GM12872 (cell line): ENCODE data around the gene CERS2.

ENCODE experiments used
- TF ChIP-seq, protein P1 (sequence below): IDR thresholded peaks from 3 replicates; pipeline ENCODE4 v1.5.1; 2011; ENCODE audit warnings: low read depth, mild to moderate bottlenecking, low read length, moderate library complexity; ENCODE audit not compliant: insufficient read depth

CERS2 gene

DNA sequence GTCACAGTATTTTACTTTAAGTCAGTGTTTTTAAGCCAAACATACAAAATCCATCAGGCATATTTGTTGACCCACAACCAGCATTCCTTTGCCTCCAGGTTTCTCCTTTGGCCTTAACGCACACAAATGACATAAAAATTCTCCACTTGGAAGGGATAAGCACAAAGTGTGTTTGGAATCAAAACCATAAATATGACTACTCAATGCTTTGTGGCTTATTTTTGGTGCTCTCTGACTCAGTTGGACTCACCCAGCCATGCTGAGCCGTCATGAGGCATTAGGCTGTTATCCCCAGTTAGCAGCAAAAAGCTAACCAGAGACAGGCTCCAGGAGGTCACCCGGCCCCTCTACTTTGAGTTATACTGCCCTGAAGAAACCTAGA is 34.6 kb upstream of the CERS2 start:
- TF ChIP-seq, protein P1, sequence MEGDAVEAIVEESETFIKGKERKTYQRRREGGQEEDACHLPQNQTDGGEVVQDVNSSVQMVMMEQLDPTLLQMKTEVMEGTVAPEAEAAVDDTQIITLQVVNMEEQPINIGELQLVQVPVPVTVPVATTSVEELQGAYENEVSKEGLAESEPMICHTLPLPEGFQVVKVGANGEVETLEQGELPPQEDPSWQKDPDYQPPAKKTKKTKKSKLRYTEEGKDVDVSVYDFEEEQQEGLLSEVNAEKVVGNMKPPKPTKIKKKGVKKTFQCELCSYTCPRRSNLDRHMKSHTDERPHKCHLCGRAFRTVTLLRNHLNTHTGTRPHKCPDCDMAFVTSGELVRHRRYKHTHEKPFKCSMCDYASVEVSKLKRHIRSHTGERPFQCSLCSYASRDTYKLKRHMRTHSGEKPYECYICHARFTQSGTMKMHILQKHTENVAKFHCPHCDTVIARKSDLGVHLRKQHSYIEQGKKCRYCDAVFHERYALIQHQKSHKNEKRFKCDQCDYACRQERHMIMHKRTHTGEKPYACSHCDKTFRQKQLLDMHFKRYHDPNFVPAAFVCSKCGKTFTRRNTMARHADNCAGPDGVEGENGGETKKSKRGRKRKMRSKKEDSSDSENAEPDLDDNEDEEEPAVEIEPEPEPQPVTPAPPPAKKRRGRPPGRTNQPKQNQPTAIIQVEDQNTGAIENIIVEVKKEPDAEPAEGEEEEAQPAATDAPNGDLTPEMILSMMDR, result no peak

DNA sequence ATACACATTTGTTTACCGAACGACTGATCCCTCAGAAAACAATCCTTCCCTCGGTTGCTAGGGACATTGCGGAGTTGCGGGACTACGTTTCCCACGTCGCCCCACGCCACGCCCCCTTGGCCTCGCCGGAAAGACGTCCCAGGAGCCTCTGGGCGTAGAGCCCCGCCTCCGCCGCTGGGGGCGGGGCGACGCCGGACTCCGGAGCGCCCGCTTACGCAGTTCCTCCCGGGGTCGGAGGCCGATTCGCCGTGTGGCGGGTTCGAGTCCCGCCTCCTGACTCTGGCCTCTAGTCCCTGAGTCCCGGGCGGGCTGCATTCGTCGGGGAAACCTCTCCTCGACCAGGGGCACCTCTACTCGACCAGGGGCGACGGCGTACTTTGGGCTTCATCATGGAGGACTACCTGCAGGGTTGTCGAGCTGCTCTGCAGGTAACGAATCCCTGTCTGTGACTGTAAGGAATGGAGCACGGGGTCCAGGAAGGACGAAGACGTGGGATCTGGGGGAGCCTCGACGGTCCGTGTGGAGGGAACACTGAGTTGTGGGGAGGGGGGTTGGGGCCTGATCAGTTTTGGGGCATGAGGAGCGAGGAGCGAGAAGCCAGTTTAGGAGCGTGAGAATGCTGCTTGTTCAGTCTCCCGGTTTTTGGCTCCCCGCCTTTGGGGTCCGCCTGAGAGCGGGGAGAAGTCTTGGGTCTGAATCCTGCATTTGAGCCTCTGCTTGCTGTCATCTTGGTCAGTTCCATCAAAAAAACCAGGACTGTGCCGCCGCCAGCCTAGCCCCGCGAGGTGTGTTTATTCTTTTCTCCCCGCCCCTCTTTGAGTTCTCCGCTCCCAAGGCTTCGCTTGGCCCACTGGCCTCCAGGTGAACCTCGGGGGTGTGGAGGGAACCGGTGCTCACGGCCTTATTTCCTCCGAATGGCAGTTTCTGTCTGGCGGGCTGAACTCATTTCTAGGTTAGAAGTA is 33.9 kb upstream of the CERS2 start, which contains the start of gene PRUNE1:
Gene PRUNE1, plus strand, starts transcription at position 206 of the 962 bp plus-strand sequence. Its CDS starts 184 bp downstream, at position 390.
- TF ChIP-seq, protein P1, result no peak

DNA sequence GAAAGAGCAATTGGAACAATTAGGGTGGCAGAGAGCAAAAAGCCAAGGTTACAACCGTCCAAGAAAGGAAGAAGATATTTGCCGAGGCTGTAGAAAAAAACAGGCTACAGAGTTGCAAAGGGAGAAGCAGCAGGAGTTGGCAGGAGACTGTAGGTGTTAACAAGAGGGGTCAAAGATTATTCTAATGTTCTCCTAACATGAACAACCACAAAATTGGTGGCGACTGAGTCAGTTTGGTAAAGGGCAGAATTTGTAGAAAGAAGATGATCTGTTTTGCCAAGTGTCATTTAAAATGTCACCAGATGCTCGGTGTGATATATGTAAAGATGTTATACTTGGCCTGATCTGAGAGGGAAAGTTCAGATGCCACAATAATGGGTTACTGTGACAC is 33.2 kb upstream of the CERS2 start:
- TF ChIP-seq, protein P1, result no peak

DNA sequence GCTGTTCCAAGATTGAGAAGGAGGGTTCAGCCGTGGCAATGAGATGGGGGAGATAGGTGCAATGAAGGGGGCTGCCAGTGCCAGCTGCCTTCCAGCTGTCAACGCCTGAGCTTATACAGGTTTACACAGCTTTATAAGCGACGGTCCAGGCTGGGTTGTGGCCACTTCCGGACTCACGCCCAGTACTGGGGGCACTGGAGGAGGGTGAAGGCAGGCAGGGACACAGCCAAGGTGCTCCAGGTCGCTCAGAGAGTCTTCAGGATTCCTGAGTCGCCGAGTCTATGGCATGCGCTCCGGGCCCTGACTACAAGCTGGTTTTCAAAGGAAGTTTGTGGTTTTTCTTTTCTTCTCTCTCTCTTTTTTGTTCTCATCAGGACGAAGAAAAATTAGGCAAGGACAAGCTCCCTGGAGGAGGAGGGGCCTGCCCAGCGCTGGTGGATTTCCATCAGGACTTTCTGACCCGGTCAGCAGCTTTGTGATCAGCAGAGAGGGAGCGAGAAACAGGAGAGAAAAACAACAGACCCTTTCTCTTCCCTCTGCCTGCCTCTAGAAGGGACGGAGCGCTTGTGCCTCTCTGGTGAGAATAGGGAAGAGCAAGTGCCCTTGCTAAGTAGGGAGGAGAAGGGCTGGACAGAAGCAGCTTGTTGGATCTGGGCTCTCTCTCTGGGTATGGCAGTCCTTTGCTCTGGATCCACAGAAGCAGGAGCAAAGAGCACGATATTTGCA is 31.9 kb upstream of the CERS2 start, which contains the start of gene MINDY1:
Gene MINDY1, minus strand, starts transcription at position 576 of the 726 bp plus-strand sequence. CDS start 4,285 bp downstream, outside the sequence.
- TF ChIP-seq, protein P1, result peak; percentile 65

DNA sequence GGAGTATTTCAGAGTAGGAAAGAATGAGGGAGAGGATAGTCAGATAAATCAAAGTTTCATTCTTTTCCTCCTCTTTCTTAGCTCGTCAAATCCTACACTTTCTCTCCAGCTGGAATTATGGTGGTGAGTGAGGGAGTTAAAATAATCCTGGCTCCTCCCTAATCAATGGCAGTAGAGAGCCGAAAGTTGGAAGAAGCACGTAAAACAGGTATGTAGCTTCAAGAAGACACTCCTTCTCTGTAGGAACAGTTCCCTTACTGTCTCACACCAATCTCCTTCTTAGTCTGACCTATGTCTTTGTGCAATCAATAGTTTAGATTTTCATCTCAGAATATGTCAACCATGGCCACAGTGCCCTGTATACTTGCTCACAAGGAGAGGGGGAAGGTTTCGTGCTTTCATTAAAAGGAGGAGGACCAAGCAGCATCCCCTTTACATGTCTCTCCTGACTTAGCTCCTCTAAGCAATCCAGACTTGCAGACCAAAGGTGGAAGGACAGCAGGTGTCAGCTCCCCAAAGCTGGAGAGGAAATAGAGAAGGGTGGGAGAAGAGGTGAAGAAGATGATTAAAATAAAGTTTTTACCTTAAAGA is 31.2 kb upstream of the CERS2 start:
- TF ChIP-seq, protein P1, result no peak

DNA sequence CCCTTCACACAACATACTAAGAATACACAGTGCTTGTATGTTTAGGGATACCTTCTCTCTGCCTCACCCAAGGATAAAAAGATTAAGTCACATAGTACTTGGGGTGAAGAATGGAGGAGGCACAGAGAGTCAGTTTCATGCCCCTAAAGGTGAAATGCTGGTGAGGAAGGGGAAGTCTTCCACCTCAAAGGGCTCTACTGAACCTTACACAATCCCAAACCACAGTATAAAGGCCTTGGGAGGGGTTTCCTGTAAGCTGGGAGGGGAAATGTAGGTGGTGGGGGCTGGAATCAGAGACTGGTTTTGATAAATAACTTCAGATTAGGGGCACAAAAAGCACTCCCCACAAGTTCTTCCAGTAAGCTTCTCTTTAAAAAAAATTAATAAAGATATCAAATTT is 28.5 kb upstream of the CERS2 start:
- TF ChIP-seq, protein P1, result no peak

DNA sequence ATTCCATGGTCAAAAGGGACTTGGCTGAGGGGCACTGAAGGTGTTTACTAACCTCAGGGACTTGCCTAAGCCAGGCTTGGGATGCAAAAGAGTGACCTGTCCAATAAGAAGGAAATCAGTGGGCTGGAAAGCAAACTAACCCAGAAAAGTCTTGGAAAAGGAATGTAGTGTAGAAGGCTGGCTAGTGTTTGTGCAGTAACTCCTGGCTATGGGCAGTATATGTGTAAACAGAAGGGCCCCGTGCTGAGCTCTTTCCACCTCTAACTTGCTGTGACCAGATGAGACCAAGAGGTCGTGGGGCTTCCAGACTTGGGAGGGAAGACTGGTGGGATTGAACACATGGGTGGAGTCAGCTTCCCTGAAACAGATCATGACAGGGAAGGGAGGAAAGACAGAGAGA is 28.0 kb upstream of the CERS2 start:
- TF ChIP-seq, protein P1, result no peak
